Measurements from ENCODE around the gene AKAP6. TPM values are rescaled to one million over a fixed set of nuclear protein-coding genes. Genes with fewer than 3 reads are reported as not detected.

AKAP6 gene, protein sequence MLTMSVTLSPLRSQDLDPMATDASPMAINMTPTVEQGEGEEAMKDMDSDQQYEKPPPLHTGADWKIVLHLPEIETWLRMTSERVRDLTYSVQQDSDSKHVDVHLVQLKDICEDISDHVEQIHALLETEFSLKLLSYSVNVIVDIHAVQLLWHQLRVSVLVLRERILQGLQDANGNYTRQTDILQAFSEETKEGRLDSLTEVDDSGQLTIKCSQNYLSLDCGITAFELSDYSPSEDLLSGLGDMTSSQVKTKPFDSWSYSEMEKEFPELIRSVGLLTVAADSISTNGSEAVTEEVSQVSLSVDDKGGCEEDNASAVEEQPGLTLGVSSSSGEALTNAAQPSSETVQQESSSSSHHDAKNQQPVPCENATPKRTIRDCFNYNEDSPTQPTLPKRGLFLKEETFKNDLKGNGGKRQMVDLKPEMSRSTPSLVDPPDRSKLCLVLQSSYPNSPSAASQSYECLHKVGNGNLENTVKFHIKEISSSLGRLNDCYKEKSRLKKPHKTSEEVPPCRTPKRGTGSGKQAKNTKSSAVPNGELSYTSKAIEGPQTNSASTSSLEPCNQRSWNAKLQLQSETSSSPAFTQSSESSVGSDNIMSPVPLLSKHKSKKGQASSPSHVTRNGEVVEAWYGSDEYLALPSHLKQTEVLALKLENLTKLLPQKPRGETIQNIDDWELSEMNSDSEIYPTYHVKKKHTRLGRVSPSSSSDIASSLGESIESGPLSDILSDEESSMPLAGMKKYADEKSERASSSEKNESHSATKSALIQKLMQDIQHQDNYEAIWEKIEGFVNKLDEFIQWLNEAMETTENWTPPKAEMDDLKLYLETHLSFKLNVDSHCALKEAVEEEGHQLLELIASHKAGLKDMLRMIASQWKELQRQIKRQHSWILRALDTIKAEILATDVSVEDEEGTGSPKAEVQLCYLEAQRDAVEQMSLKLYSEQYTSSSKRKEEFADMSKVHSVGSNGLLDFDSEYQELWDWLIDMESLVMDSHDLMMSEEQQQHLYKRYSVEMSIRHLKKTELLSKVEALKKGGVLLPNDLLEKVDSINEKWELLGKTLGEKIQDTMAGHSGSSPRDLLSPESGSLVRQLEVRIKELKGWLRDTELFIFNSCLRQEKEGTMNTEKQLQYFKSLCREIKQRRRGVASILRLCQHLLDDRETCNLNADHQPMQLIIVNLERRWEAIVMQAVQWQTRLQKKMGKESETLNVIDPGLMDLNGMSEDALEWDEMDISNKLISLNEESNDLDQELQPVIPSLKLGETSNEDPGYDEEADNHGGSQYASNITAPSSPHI (N-terminal part only)
- 0.54 and 2.3 TPM in 2 replicates for total RNA-seq (2014; rRNA removed; shearing (Covaris generic); ENCODE audit: low replicate concordance)

DNA sequence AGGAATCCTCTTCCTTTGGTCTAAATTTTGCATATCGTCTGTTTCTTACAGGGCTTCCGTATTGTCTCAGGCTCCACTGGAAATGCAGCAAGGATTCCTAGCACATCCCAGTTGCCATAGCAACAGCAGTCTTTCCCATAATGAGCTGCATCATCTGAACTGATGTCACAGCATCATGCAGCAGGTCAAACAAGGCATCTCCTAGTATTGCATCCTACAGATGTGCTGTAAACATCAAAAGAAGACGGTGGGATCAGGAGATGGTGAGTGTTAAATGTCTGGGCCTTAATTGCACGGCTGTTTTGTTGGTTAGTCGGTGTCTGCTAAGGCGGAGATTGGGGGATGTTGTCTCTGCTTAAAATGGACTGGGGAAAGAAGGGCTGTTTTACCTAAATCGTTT is at the start of gene AKAP6:
Gene AKAP6 (plus strand): TSS at position 153 of the 400 bp plus-strand sequence. CDS start 104,196 bp downstream, outside the sequence.
- Histone ChIP-seq H3K79me2 (ENCODE audit: low read length) (no peaks in the 10 kb centered on the region), H3K4me3 (ENCODE audit: low read length) (no peak within 1 kb of the TSS), H3K4me1 (ENCODE audit: low read length) (no peaks in the 10 kb centered on the region), H3K27ac (ENCODE audit: low read length) (no peak within 1 kb of the TSS), H3K9me3 (ENCODE audit: low read length) (no peaks in the 10 kb centered on the region), H3K4me2 (ENCODE audit: low read depth, low read length, poor library complexity, severe bottlenecking) (no peak within 1 kb of the TSS), H3K36me3 (ENCODE audit: insufficient read depth, low read length) (no peaks in the 10 kb centered on the region), H3K9me2 (replicated peaks; ENCODE audit: insufficient read depth, low read length) (no peaks in the 10 kb centered on the region), H2AFZ (ENCODE audit: low read length) (no peak within 1 kb of the TSS), H3K9ac (ENCODE audit: low read length) (no peak within 1 kb of the TSS), H3K27me3 (ENCODE audit: low read length) (no peaks in the 10 kb centered on the region), H4K20me1 (ENCODE audit: insufficient read depth, low read depth, low read length) (no peaks in the 10 kb centered on the region)
- DNase-seq = no peak

DNA sequence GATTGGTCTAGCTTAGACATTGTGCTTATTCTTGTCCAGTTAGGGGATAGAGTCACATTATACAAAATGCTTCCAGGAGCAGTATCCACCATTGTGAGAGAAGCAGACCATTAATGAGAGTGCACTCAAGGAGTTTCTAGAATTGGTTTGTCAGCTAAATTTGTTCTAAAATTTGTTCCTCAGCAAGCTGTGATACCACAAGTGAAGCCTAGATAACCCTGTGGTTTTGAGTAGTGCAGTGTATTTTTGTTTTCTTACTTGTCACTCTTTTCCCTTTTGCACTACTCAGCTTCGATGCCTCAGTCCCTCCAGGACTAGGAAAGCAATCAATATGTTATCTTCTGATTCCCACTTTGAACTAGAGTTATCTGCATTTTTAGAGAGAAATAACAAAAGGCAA is 42.5 kb upstream of the AKAP6 start:
- H3K9me3 ChIP-seq (ENCODE audit: low read length) = no peaks in the 10 kb centered on the region
- H3K4me1 ChIP-seq (ENCODE audit: low read length) = no peaks in the 10 kb centered on the region
- H3K4me2 ChIP-seq (ENCODE audit: low read depth, low read length, poor library complexity, severe bottlenecking) = no peak overlapping the region

GRCh38 chr14:32296366-32296765 is 32.7 kb upstream of the AKAP6 start:
- Histone ChIP-seq H3K9me2 (replicated peaks; ENCODE audit: insufficient read depth, low read length) (no peaks in the 10 kb centered on the region), H3K9me3 (ENCODE audit: low read length) (no peaks in the 10 kb centered on the region), H3K4me1 (ENCODE audit: low read length) (no peaks in the 10 kb centered on the region), H3K4me2 (ENCODE audit: low read depth, low read length, poor library complexity, severe bottlenecking) (no peak overlapping the region), H3K79me2 (ENCODE audit: low read length) (no peaks in the 10 kb centered on the region), H3K4me3 (ENCODE audit: low read length) (no peak overlapping the region), H2AFZ (ENCODE audit: low read length) (no peak overlapping the region), H3K36me3 (ENCODE audit: insufficient read depth, low read length) (no peaks in the 10 kb centered on the region), H4K20me1 (ENCODE audit: insufficient read depth, low read depth, low read length) (no peaks in the 10 kb centered on the region), H3K27me3 (ENCODE audit: low read length) (0 out of 2 replicates have a peak, but pooled peaks cover 3% of the 10 kb centered on the region), H3K9ac (ENCODE audit: low read length) (no peak overlapping the region), H3K27ac (ENCODE audit: low read length) (no peak overlapping the region)
- DNase-seq = no peak

More for the DNA sequence above, 42.5 kb upstream of the AKAP6 start:
- no peak overlapping the region for H3K9ac ChIP-seq (ENCODE audit: low read length)
- no peaks in the 10 kb centered on the region for H4K20me1 ChIP-seq (ENCODE audit: insufficient read depth, low read depth, low read length)
- no peaks in the 10 kb centered on the region for H3K27me3 ChIP-seq (ENCODE audit: low read length)
- no peaks in the 10 kb centered on the region for H3K9me2 ChIP-seq (replicated peaks; ENCODE audit: insufficient read depth, low read length)
- DNase-seq = no peak
- no peaks in the 10 kb centered on the region for H3K36me3 ChIP-seq (ENCODE audit: insufficient read depth, low read length)
- no peak overlapping the region for H3K4me3 ChIP-seq (ENCODE audit: low read length)
- no peaks in the 10 kb centered on the region for H3K79me2 ChIP-seq (ENCODE audit: low read length)
- no peak overlapping the region for H3K27ac ChIP-seq (ENCODE audit: low read length)
- no peak overlapping the region for H2AFZ ChIP-seq (ENCODE audit: low read length)

GRCh38 chr14:32298346-32298745 is 30.8 kb upstream of the AKAP6 start:
- Histone ChIP-seq H3K4me1 (ENCODE audit: low read length) (no peaks in the 10 kb centered on the region), H3K27me3 (ENCODE audit: low read length) (0 out of 2 replicates have a peak, but pooled peaks cover 3% of the 10 kb centered on the region), H3K27ac (ENCODE audit: low read length) (no peak overlapping the region), H4K20me1 (ENCODE audit: insufficient read depth, low read depth, low read length) (no peaks in the 10 kb centered on the region), H3K79me2 (ENCODE audit: low read length) (no peaks in the 10 kb centered on the region), H3K4me3 (ENCODE audit: low read length) (no peak overlapping the region), H3K4me2 (ENCODE audit: low read depth, low read length, poor library complexity, severe bottlenecking) (no peak overlapping the region), H3K36me3 (ENCODE audit: insufficient read depth, low read length) (no peaks in the 10 kb centered on the region), H2AFZ (ENCODE audit: low read length) (no peak overlapping the region), H3K9me3 (ENCODE audit: low read length) (no peaks in the 10 kb centered on the region), H3K9ac (ENCODE audit: low read length) (no peak overlapping the region), H3K9me2 (replicated peaks; ENCODE audit: insufficient read depth, low read length) (no peaks in the 10 kb centered on the region)
- DNase-seq = no peak

- Histone ChIP-seq H3K9me3 (ENCODE audit: low read length) (no peaks in the 10 kb centered on the region), H3K27me3 (ENCODE audit: low read length) (0 out of 2 replicates have a peak, but pooled peaks cover 3% of the 10 kb centered on the region), H3K4me3 (ENCODE audit: low read length) (no peak overlapping the region), H3K27ac (ENCODE audit: low read length) (no peak overlapping the region), H3K79me2 (ENCODE audit: low read length) (no peaks in the 10 kb centered on the region), H3K4me2 (ENCODE audit: low read depth, low read length, poor library complexity, severe bottlenecking) (no peak overlapping the region), H4K20me1 (ENCODE audit: insufficient read depth, low read depth, low read length) (no peaks in the 10 kb centered on the region), H3K4me1 (ENCODE audit: low read length) (no peaks in the 10 kb centered on the region), H3K9me2 (replicated peaks; ENCODE audit: insufficient read depth, low read length) (no peaks in the 10 kb centered on the region), H3K9ac (ENCODE audit: low read length) (no peak overlapping the region), H3K36me3 (ENCODE audit: insufficient read depth, low read length) (no peaks in the 10 kb centered on the region), H2AFZ (ENCODE audit: low read length) (no peak overlapping the region)
- DNase-seq = no peak
Measured at GRCh38 chr14:32300136-32300535, 29.0 kb upstream of the AKAP6 start.

DNA sequence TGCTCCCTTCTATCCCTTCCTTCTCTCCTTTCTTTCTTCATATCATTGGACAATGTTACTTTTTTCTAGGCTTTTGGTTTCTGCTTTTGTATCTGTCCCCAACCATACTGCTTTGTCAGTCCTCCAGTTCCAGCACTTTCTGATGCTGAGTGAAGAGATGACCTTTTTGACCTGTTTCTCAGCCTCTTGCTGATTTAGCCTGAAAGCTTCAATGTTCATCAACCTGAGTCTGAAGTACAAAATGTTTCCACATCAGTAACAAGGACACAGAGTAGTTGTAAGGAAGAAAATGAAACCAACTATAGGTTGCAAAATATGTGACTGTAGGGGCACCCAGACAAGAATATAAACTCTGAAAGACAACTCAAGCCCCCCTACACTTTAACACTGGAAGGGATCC is 25.2 kb upstream of the AKAP6 start:
- no peak for DNase-seq
- H4K20me1 ChIP-seq (ENCODE audit: insufficient read depth, low read depth, low read length) = no peaks in the 10 kb centered on the region
- H3K4me1 ChIP-seq (ENCODE audit: low read length) = no peaks in the 10 kb centered on the region
- no peak overlapping the region for H3K4me3 ChIP-seq (ENCODE audit: low read length)
- no peak overlapping the region for H2AFZ ChIP-seq (ENCODE audit: low read length)
- H3K9me2 ChIP-seq (replicated peaks; ENCODE audit: insufficient read depth, low read length) = no peaks in the 10 kb centered on the region
- H3K9ac ChIP-seq (ENCODE audit: low read length) = no peak overlapping the region
- no peaks in the 10 kb centered on the region for H3K36me3 ChIP-seq (ENCODE audit: insufficient read depth, low read length)
- no peaks in the 10 kb centered on the region for H3K79me2 ChIP-seq (ENCODE audit: low read length)
- no peak overlapping the region for H3K4me2 ChIP-seq (ENCODE audit: low read depth, low read length, poor library complexity, severe bottlenecking)
- 0 out of 2 replicates have a peak, but pooled peaks cover 3% of the 10 kb centered on the region for H3K27me3 ChIP-seq (ENCODE audit: low read length)
- no peak overlapping the region for H3K27ac ChIP-seq (ENCODE audit: low read length)
- H3K9me3 ChIP-seq (ENCODE audit: low read length) = no peaks in the 10 kb centered on the region

DNA sequence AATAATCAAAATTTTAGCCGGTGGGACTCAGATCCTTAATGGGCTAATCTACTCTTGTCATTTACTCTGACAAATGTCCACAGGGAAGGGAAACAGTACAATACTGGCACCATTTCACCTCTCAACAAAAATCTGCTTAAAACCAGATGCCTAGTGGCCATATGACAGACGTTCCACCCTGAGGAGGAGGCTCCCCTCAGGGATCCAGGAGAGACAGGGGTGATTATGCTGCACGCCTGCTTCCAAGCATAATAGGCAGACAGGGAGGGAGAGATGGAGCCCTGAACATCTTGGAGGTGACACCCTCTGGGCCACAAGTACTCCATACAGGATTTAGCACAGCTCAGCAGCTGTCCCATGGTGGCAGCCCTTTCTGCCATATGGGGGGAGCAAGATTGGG is 24.8 kb upstream of the AKAP6 start:
- Histone ChIP-seq H4K20me1 (ENCODE audit: insufficient read depth, low read depth, low read length) (no peaks in the 10 kb centered on the region), H3K4me2 (ENCODE audit: low read depth, low read length, poor library complexity, severe bottlenecking) (no peak overlapping the region), H3K9me3 (ENCODE audit: low read length) (no peaks in the 10 kb centered on the region), H3K4me1 (ENCODE audit: low read length) (no peaks in the 10 kb centered on the region), H3K9me2 (replicated peaks; ENCODE audit: insufficient read depth, low read length) (no peaks in the 10 kb centered on the region), H3K36me3 (ENCODE audit: insufficient read depth, low read length) (no peaks in the 10 kb centered on the region), H3K9ac (ENCODE audit: low read length) (no peak overlapping the region), H3K79me2 (ENCODE audit: low read length) (no peaks in the 10 kb centered on the region), H3K4me3 (ENCODE audit: low read length) (no peak overlapping the region), H3K27me3 (ENCODE audit: low read length) (0 out of 2 replicates have a peak, but pooled peaks cover 3% of the 10 kb centered on the region), H3K27ac (ENCODE audit: low read length) (no peak overlapping the region), H2AFZ (ENCODE audit: low read length) (no peak overlapping the region)
- no peak for DNase-seq

Measured in Karpas-422 (cell line).